ENCODE data around the gene CLIP1.
"Not testable (repeated sequence)": the region's sequence is repeated elsewhere in the genome, so short reads cannot be mapped to it uniquely, and the experiment has no call there.

CLIP1 gene

GRCh38 chr12:122395319-122395718 lies 27.1 kb downstream of the CLIP1 start:
- DNase-seq (ENCODE audit: low spot score) = no peak

GRCh38 chr12:122394626-122395194 lies 27.8 kb downstream of the CLIP1 start:
- DNase-seq (ENCODE audit: low spot score) = no peak

- no peak for DNase-seq (ENCODE audit: low spot score)
These were observed 28.7 kb downstream of the CLIP1 start for GRCh38 chr12:122393817-122394216.

- no peak for DNase-seq (ENCODE audit: low spot score)
These were observed 30.1 kb downstream of the CLIP1 start for GRCh38 chr12:122392411-122392810.

GRCh38 chr12:122389677-122390076 lies 32.8 kb downstream of the CLIP1 start:
- no peak for DNase-seq (ENCODE audit: low spot score)

- no peak for DNase-seq (ENCODE audit: low spot score)
These were observed 34.6 kb downstream of the CLIP1 start for GRCh38 chr12:122387887-122388286.

GRCh38 chr12:122385171-122386016 lies 37.1 kb downstream of the CLIP1 start:
- no peak for DNase-seq (ENCODE audit: low spot score)

- no peak for DNase-seq (ENCODE audit: low spot score)
These were observed 39.5 kb downstream of the CLIP1 start for GRCh38 chr12:122382919-122383350.

GRCh38 chr12:122381021-122381420 lies 41.4 kb downstream of the CLIP1 start:
- DNase-seq (ENCODE audit: low spot score) = no peak

GRCh38 chr12:122376751-122377150 lies 45.7 kb downstream of the CLIP1 start:
- not testable (repeated sequence) for DNase-seq (ENCODE audit: low spot score)

GRCh38 chr12:122374707-122375106 lies 47.8 kb downstream of the CLIP1 start:
- no peak for DNase-seq (ENCODE audit: low spot score)

GRCh38 chr12:122371475-122372045 lies 50.9 kb downstream of the CLIP1 start:
- DNase-seq (ENCODE audit: low spot score) = no peak

GRCh38 chr12:122368361-122369073 lies 54.0 kb downstream of the CLIP1 start:
- no peak for DNase-seq (ENCODE audit: low spot score)

GRCh38 chr12:122367632-122368031 lies 54.8 kb downstream of the CLIP1 start:
- not testable (repeated sequence) for DNase-seq (ENCODE audit: low spot score)

- DNase-seq (ENCODE audit: low spot score) = no peak
These were observed 55.6 kb downstream of the CLIP1 start for GRCh38 chr12:122366685-122367475.

GRCh38 chr12:122365226-122365625 lies 57.2 kb downstream of the CLIP1 start:
- not testable (repeated sequence) for DNase-seq (ENCODE audit: low spot score)

- DNase-seq (ENCODE audit: low spot score) = no peak
These were observed 58.7 kb downstream of the CLIP1 start for GRCh38 chr12:122363782-122364181.

GRCh38 chr12:122362755-122363154 lies 59.7 kb downstream of the CLIP1 start:
- DNase-seq (ENCODE audit: low spot score) = no peak

- DNase-seq (ENCODE audit: low spot score) = not testable (repeated sequence)
These were observed 64.1 kb downstream of the CLIP1 start for GRCh38 chr12:122358403-122358802.

- not testable (repeated sequence) for DNase-seq (ENCODE audit: low spot score)
These were observed 64.9 kb downstream of the CLIP1 start for GRCh38 chr12:122357536-122357935.

GRCh38 chr12:122356991-122357390 lies 65.5 kb downstream of the CLIP1 start:
- not testable (repeated sequence) for DNase-seq (ENCODE audit: low spot score)

- peak; percentile 79 for DNase-seq (ENCODE audit: low spot score)
These were observed 66.3 kb downstream of the CLIP1 start for GRCh38 chr12:122356192-122356635.
